ENCODE results near the gene CRYBG3.

- no peak for TF ChIP-seq REST (tag by site-specific recombination; IDR thresholded peaks at IDR 0.05)
- no peak for TF ChIP-seq ZNF394 (tag by site-specific recombination; IDR thresholded peaks at IDR 0.05; ENCODE audit: borderline replicate concordance)
- no peak for TF ChIP-seq ZNF558 (tag by site-specific recombination; IDR thresholded peaks at IDR 0.05)
- no peak for TF ChIP-seq ZBTB1 (tag by site-specific recombination; IDR thresholded peaks at IDR 0.05)
- no peak for TF ChIP-seq ZNF121 (tag by site-specific recombination; IDR thresholded peaks at IDR 0.05)
- TF ChIP-seq CTCF (tag by site-specific recombination; IDR thresholded peaks at IDR 0.05), result no peak
- no peak for TF ChIP-seq ZNF747 (tag by site-specific recombination; IDR thresholded peaks at IDR 0.05)
- TF ChIP-seq KLF1 (tag by site-specific recombination; IDR thresholded peaks at IDR 0.05), result no peak
- no peak for TF ChIP-seq YY1 (tag by site-specific recombination; IDR thresholded peaks at IDR 0.05)
- no peak for TF ChIP-seq PATZ1 (tag by site-specific recombination; IDR thresholded peaks at IDR 0.05)
- no peak for TF ChIP-seq ZNF423 (tag by site-specific recombination; IDR thresholded peaks at IDR 0.05)
Observed at GRCh38 chr3:97954228-97954827, 132.5 kb downstream of the CRYBG3 start.
